HepG2 (cell line): ENCODE data around the gene HLA-DQA1.

Source experiments
- BRF2 ChIP-seq: sonication (generic); formaldehyde crosslinking; IDR thresholded peaks from 2 replicates; pipeline ENCODE4 v1.8.1; 2022; ENCODE audit warnings: mild to moderate bottlenecking, missing genetic modification reagents
- CTCF ChIP-seq: sonication (generic); formaldehyde crosslinking; IDR thresholded peaks from 2 replicates; pipeline ENCODE4 v1.5.0; 2020; ENCODE audit warnings: mild to moderate bottlenecking, missing genetic modification reagents, moderate library complexity
- DNMT1 ChIP-seq: sonication (generic); formaldehyde crosslinking; IDR thresholded peaks from 2 replicates; pipeline ENCODE4 v1.5.1; 2020; ENCODE audit warnings: mild to moderate bottlenecking, missing genetic modification reagents
- FOXK1 ChIP-seq: sonication (generic); formaldehyde crosslinking; IDR thresholded peaks from 2 replicates; pipeline ENCODE4 v1.4.0; 2020; ENCODE audit warnings: low read depth, missing genetic modification reagents, borderline replicate concordance
- MXD4 ChIP-seq: IDR thresholded peaks from 2 replicates; pipeline ENCODE4 v1.6.1; 2016; ENCODE audit warnings: mild to moderate bottlenecking, missing biosample characterization, missing genetic modification reagents
- NFRKB ChIP-seq: fragments of 450-650 bp; IDR thresholded peaks from 2 replicates; pipeline ENCODE4 v1.6.1; 2017
- POLR2A ChIP-seq, 2 experiments: IDR thresholded peaks; 2 replicates each; pipeline ENCODE4 v1.6.1; 2011; ENCODE audit warnings: low read depth in 2 of 2, low read length in 2 of 2, mild to moderate bottlenecking in 1 of 2, moderate library complexity in 1 of 2; ENCODE audit not compliant: insufficient read depth in 1 of 2
- TIGD3 ChIP-seq: sonication (generic); formaldehyde crosslinking; IDR thresholded peaks from 2 replicates; pipeline ENCODE4 v1.5.1; 2020; ENCODE audit warnings: mild to moderate bottlenecking, missing genetic modification reagents, borderline replicate concordance
- TRIM24 ChIP-seq: sonication (generic); formaldehyde crosslinking; IDR thresholded peaks from 2 replicates; pipeline ENCODE4 v1.8.0; 2022; ENCODE audit warnings: mild to moderate bottlenecking, missing genetic modification reagents

- TF ChIP-seq CTCF (CRISPR knock-in tag) (no peak), BRF2 (no peak), TIGD3 (CRISPR knock-in tag) (no peak), FOXK1 (CRISPR knock-in tag) (no peak), MXD4 (CRISPR knock-in tag) (no peak), TRIM24 (CRISPR knock-in tag) (no peak), NFRKB (no peak), DNMT1 (no peak), POLR2A (IDR thresholded peaks at IDR 0.05; ENCODE audit: insufficient read depth in 1 of 2, low read depth in 2 of 2, low read length in 2 of 2) (no peak)
These were observed 22.7 kb upstream of the HLA-DQA1 start for GRCh38 chr6:32614366-32615081.
